Stimulated activated CD4-positive, alpha-beta T cell treated with anti-CD3 and anti-CD28 coated beads, Interleukin-1b, Interleukin-23, amount 100 ng/mL, for 24 hours (primary cell): ENCODE results near the gene SMG5.
"Not testable (repeated sequence)": the region's sequence is repeated elsewhere in the genome, so short reads cannot be mapped to it uniquely, and the experiment has no call there.

ENCODE experiments used
- DNase-seq, 4 experiments: peaks; one replicate each; pipeline ENCODE4 v3.0.0-alpha.2; 2020; ENCODE audit warnings: low read depth in 4 of 4, low spot score in 1 of 4

The SMG5 gene, protein sequence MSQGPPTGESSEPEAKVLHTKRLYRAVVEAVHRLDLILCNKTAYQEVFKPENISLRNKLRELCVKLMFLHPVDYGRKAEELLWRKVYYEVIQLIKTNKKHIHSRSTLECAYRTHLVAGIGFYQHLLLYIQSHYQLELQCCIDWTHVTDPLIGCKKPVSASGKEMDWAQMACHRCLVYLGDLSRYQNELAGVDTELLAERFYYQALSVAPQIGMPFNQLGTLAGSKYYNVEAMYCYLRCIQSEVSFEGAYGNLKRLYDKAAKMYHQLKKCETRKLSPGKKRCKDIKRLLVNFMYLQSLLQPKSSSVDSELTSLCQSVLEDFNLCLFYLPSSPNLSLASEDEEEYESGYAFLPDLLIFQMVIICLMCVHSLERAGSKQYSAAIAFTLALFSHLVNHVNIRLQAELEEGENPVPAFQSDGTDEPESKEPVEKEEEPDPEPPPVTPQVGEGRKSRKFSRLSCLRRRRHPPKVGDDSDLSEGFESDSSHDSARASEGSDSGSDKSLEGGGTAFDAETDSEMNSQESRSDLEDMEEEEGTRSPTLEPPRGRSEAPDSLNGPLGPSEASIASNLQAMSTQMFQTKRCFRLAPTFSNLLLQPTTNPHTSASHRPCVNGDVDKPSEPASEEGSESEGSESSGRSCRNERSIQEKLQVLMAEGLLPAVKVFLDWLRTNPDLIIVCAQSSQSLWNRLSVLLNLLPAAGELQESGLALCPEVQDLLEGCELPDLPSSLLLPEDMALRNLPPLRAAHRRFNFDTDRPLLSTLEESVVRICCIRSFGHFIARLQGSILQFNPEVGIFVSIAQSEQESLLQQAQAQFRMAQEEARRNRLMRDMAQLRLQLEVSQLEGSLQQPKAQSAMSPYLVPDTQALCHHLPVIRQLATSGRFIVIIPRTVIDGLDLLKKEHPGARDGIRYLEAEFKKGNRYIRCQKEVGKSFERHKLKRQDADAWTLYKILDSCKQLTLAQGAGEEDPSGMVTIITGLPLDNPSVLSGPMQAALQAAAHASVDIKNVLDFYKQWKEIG

GRCh38 chr1:156282479-156283222 is at the start of gene SMG5:
TSS of gene SMG5 (minus strand) at chr1:156282825. CDS start at chr1:156282680, 145 bp downstream.
- DNase-seq: peak; percentile 85 to 95 (median 90)

DNA sequence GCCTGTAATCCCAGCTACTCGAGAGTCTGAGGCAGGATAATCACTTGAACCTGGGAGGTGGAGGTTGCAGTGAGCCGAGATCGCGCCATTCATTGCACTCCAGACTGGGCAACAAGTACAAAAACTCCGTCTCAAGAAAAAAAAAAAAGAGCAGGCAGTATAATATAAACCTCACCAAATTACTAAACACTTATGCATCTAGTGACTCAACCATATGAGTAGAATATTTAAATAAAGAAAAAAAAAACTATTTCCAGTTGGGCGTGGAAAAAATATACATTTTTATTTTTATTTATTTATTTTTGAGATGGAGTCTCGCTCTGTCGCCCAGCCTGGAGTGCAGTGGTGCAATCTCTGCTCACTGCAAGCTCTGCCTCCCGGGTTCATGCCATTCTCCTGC is 40.6 kb upstream of the SMG5 start:
- not testable (repeated sequence) for DNase-seq

DNA sequence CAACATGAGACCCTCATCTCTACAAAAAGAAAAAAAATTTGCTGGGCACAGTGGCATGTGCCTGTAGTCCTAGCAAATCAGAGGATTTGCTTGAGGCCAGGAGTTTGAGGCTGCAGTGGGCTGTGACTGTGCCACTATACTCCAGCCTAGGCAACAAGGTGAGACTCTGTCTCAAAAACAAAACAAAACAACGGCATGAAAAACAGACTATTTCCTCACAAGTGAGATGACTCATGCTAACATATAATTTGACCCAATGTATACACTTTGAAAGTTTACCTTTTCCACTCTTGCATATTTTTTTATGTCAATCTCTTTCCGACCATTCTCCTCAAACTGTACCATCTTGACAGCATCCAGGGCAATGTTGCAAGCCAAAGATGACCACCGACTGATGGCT is 37.9 kb upstream of the SMG5 start:
- no peak for DNase-seq

- no peak for DNase-seq
These were observed 37.0 kb upstream of the SMG5 start for GRCh38 chr1:156319664-156320063.

DNA sequence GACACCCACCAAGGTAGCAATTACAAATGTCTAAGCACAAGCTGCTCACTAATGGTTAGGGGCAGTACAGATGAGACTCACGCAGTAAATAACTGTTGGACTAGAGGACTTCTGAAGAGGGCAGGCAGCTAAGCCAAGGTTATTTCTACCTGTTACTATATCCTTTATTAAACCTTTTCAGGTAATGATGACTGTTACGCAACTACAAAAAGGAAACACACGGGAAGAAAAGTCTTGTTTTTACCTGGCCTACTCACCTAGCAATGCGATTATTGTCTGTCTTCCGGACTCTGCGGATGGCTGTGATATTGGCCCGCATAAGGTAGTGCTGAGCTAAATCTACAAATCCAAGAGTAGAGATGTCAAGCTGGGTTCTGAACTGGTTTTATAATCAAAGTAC is 34.3 kb upstream of the SMG5 start:
- DNase-seq: no peak

DNA sequence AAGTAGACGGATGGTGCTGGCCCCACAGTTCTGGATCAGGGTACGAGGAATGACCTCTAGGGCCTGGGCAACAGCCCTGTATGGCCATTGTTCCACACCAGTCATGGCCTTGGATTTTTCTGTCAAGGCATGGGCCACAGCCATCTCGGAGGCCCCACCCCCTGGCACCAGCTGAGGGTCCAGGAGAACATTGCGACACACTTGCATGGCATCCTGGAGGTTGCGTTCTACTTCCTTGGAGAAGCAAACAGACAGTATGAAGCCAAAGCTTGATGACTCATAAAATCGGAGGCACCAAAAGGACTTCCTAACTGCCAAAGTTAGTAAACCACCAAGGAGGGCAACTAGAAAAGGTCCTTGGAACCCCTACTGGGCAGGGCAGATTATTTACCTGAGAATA is 28.3 kb upstream of the SMG5 start:
- DNase-seq: no peak

DNA sequence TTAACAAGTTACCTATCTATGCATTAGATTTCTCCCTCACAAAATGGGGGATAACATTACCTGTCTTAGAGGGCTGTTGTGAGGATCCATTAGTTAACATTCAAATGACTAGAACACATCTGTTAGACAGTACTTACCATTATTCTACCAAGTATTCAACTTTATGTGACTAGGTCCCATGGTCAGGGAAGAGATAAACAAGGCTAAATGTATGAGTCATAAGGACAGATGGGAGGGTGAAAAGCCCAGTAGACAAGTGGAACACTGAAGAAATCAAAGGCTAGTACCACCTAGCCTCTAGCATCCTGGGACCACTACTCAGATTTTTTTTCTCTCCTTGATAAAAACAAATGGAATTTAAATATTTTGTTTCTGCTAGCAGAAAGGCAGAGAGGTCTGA is 25.5 kb upstream of the SMG5 start:
- DNase-seq: no peak

DNA sequence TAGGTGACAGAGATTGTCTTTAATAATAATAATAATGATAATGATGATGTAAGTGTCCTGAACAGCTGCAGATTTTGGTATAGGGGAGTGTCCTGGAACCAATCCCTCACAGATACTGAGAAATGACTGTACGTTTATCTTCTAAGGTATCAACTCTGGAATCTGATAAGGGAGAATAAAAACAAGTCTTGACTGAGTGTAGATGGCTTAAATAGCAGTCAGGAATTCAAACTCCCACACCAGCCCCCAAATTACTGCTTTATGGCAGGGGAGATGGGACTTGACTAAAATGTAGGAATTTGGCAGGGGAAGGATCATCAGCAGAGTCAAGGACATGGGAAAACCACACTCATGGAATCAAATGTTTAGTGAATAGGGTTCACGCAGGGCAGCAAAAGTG is 22.6 kb upstream of the SMG5 start:
- DNase-seq: no peak

DNA sequence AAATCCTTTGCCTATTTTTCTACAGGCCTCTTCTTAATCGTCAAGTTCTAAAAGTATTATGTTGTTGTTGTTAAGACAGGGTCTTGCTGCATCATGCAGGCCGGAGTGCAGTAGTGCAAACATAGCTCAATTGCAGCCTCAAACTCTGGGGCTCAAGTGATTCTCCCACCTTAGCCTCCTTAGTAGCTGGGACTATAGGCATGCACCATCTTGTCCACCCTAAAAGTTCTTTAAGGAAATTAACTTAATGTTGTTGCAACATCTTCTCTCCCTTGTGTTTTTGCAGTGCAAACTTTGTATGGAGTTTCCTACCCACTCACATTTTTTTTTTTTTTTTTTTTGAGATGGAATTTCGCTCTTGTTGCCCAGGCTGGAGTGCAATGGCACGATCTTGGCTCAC is 20.6 kb upstream of the SMG5 start:
- DNase-seq: no peak

GRCh38 chr1:156298852-156299357 is 16.3 kb upstream of the SMG5 start, which contains the start of gene VHLL:
TSS of gene VHLL (minus strand) at chr1:156299307. CDS start at chr1:156299189, 118 bp downstream.
- DNase-seq: no peak

DNA sequence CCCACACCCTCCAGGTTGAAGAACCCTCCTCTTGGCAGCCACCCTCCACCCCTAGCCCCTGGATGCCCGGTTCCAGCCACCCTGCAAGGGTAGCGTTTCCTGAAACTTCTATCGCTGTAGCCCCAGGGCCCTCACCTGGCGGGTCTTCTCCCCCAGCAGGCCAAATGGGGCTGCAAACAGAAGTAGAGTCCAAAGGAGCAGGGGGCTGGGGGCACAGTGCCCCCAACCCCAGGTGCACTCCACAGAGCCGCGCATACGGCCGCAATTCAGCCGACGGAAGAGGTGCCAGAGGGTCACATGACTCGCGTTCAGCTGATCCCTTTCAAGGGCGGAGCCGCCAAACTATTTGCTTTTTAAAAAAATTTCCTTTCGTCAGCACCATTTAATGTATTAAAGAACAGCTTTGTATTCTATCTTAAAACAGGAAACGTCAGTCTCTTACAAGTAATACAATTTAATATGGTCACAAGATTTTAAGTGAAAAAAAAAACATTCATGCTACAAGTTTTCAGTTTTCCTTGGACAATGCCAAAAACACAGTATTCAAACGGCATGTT is 12.8 kb upstream of the SMG5 start, which contains the start of gene GLMP:
GLMP (minus strand) TSS at position 289 of the 557 bp plus-strand sequence; CDS start at position 255, 34 bp downstream.
- peak; percentile 27 to 39 (median 30) for DNase-seq

GRCh38 chr1:156293895-156294294 is 11.3 kb upstream of the SMG5 start:
- no peak for DNase-seq

DNA sequence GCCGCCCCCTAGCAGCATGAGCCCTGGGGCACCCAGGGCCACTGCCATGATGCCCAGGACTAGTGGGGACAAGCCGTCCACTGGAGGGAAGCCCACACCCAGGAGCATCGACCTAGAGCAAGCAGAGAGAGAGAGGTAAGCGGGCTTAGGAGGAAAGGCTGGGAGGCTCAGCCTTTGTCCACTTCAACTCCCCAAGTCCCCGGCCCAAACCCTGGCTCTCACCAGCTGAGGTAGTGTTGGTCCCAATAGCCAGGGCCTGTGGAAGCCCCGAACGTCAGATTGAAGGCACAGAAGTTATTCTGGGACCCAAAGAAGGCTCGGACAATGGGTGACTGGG is 10.4 kb upstream of the SMG5 start:
- DNase-seq: no peak

DNA sequence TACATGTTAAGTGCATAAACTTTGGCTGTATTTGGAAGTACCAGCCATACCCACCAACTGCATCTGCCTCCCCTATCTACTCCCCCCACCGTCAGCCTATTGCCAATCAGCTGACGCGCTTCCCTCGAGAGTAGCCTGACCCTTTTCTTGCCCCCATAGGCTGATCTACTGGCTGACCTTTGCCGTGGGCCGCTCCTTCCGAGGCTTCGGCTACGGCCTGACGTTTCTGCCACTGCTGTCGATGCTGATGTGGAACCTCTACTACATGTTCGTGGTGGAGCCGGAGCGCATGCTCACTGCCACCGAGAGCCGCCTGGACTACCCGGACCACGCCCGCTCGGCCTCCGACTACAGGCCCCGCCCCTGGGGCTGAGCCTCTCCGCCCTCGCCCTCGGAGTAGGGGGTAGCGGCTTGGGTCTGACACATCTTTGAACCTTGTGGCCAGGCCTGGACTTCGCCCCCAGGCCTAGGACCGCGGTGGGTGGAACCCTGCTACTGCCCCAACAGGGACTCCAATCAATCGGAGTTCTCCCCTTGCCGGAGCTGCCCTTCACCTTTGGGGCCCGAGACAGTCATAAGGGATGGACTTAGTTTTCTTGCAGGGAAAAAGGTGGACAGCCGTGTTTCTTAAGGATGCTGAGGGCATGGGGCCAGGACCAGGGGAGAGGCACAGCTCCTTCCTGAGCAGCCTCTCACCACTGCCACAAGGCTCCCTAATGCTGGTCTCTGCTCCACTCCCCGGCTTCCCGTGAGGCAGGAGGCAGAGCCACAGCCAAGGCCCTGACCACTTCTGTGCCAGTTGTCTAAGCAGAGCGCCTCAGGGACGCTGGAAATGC is 8.8 kb upstream of the SMG5 start:
- no peak for DNase-seq

DNA sequence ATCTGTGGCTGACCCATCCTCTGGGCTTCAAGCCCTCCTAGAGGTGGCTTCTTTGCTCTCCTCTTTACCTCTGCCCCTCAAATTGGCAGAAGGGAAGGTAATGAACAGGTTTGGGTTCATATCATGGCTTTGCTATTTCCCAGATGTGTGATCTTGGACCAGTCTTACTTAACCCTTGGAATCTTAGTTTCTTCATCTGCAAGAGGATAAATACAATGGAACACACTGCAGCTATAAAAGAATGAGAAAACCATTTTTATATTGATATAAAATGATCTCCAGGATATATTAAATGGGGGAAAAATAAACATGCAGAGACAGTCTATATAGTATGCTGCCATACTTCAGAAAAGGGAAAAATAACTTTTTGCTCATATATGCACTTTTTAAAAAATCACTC is 7.2 kb upstream of the SMG5 start:
- DNase-seq: no peak

- DNase-seq: no peak
These were observed 3.4 kb upstream of the SMG5 start for GRCh38 chr1:156286061-156286460.

GRCh38 chr1:156285437-156285836 is 2.8 kb upstream of the SMG5 start:
- DNase-seq: no peak

- no peak for DNase-seq
These were observed 2.1 kb upstream of the SMG5 start for GRCh38 chr1:156284757-156285156.

- DNase-seq: no peak
These were observed 1.5 kb upstream of the SMG5 start, which contains the start of gene TMEM79 for GRCh38 chr1:156284112-156284511. TSS of gene TMEM79 (plus strand) at chr1:156284325. CDS start at chr1:156285227, 902 bp downstream.

GRCh38 chr1:156283521-156283920 is 896 bp upstream of the SMG5 start:
- no peak for DNase-seq
